NCI-H2107 treated with DMSO at 0.1 percent for 48 hours (cell line): ENCODE data around the gene ERAP2.
A peak's percentile ranks its signal among the peaks of the same experiment; 100 is the strongest.
"Not testable (repeated sequence)": the region's sequence is repeated elsewhere in the genome, so short reads cannot be mapped to it uniquely, and the experiment has no call there.

ENCODE experiments used
- DNase-seq: peaks from one replicate; lab custom pipeline; 2025; ENCODE audit not compliant: unreplicated experiment; lab: John Stamatoyannopoulos, UW

ERAP2 gene

DNA sequence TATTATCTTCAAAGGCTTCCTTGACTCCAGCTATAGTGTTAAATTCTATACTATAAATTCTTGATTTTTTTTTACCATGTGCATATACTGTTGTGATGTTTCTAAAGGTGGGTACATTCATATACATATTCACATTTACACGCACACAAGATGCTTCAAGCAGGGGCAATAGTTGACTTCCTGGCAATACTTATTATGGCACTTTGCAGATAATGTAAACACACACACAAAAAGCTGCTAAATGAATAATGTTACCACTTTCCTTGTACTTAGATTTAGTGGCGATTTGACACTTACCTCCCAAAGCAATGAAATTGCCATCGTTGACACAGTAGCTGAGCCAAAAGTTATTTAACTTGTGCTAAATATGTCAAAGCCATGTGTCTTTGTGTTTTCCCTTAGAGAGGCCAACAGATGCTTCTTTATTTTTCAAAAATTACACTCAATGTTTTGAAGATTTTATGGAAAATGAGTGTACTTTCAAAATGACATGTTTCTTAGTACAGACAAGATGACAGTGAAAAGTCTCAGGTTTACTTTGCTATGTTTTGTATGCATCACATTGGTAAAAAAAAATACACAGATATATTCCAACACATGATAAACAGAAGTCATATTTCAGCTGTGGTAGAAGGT is 12.2 kb upstream of the ERAP2 start:
- DNase-seq, result no peak

DNA sequence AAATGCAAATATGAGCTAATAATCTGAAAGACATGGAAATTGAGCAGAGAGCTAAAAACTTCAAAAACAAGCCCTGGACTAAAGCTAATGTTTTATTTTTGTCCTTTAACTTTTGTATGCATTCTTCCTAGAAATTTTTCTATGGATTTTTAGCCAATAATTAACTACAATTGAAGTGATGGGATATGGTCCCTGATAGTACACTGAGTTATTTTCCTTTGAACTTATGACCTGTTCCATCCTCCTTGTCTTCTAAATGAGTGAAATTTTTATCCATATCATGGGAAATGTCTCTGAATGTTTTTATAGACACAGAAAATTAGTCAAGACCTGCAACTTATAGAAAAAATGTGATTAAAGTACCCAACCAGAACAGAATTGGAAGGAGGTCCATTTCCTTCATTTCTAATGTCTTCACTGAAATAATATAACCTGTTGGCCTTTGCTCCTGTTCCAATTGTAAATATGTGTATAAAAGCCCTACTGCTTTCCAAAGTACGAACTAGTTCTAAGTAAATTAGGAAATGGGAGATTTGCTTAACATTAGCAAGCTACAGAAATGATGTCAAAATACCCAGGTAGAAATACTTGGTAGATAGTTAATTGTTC is 11.3 kb upstream of the ERAP2 start:
- DNase-seq, result no peak

DNA sequence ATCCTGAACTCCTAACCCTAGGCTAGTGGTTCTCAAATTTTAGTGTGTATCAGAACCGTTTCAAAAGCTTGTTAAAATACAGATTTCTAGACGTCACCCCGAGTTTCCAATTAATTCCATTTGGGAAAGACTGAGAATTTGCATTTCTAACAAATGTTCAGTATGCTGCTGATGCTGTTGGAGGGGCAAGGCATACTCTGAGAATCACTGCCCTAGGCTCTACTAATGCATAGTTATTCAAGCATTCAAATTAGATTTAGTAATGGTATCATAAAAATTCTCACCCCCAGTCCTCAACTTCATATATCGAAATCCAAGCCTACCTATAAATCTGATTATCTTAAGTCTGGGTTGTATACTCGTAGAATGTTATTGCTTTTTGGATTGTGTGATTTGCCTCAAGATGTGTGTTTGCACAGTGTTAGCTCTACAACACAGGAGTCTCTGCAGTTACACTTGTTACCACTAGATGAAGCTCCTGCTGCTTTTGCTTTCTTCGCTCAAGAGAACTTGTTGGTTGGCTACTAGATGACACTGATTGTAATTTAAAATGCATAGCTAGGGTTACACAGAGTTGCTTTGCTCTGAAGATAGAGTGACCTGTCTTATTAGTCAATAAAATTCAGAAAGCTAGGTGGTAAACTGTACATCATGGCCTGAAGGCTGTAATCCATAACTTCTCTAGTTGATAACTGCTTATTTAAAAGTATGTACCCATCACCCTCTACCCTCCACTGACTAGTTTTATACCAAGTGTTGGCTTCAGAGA is 7.5 kb upstream of the ERAP2 start:
- peak; percentile 33 for DNase-seq

DNA sequence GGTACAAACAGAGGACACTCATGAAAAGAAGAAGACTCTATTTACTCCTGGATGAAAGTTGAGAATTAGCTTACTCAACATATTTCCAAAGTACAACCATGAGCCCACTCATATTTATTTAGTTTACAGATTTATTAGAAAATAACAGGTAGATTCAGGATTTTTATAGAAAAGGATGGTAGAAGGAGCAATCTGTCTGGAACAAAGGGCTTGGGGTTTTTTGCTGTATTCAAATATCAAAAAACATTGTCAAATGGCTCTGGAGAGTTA is 7.0 kb upstream of the ERAP2 start:
- no peak for DNase-seq

DNA sequence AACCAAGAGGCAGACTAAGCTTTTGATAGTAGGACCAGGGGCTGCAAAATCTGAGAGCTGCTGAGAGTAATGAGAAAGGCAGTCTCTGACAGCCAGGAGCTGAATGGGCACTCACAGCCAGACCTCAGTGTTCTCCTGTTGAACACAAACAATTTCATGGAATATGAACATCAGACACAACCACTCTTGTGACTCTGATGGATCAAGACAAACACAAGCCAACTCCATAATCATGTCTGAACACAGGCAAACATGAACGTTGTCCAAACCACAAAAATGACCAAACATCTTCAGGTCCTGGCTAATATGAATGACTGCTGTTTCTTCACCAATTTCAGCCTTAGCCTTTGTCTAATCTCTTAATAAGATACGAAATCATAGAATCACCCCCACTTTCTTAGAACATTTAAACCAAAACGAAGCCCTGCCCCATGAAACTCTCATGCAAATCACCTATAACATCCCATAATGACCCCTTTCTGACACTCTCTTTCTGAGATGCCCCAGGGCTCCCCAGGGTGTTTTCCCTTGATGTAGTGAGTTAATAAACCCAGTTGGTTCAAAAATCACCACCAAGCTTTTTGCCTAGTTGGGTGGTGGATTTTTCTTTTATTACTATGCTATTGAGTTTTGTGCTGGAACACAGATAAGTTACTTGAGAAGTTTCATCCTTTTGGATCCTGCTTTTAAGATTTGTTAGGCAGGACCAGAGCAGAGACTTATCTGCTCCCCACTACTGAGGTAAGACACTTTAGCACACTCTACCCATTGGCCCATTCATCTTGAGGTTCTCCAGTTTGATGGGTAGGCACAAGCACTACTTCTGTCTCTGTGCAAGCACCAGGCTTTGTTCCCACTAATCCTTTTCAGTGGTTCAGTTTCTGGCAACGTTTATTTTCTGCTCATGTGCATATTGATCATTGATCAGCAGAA is 5.9 kb upstream of the ERAP2 start:
- no peak for DNase-seq

DNA sequence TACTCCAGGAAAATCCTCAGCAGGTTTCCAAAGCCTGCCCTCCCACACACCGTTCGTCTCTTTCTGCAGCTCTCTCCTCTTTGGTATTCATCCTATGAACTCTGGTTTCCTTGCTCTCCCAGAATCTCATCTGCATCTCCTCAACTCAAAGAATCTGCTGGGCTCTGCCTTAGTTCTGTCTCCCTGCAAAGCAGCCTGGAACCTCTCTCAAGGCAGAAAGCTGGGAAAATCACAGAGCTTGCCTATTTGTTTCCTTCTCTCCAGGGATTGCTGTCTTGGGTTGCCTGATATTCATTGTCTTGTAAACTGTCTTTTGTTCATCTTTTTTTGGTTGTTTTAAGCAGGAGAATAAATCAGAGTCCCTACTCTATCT is 5.3 kb upstream of the ERAP2 start:
- no peak for DNase-seq

DNA sequence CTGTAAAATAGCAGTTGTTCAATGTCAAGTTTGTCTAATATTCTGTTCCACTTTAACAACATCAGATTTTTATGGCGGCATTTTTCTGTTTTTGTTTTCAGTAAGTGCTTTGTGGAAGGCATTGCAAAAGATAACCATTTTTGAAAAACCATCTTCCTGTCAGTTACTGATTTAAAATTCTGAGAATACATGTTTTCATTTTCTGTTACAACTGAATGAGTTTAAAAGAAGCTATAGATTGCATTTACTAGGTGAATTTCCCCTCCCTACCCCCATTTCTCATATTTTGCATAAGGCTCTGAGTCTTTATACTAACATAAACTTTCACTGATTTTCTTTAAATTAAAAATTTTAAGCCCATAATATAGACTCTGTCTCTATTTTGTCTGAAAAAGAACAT is 4.6 kb upstream of the ERAP2 start:
- no peak for DNase-seq

DNA sequence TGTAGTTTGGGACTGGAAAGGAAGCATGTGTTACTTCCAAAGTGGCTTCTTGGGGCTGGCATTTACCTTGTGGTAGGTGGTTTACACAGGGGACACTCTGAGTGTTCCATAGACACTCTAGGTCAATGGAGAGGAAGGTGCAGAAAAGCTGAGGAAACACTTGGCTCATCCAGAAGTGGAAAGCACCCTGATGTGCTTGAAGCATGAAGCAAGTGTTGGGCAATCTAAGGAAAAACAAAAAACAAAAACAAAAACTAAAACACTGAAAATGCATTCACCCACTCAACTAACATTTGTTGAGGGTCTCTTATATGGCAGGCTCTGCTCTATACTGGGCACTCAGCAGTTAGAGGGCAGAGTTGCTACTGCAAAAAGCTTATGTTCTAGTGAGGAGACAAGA is 2.9 kb upstream of the ERAP2 start:
- DNase-seq, result no peak

DNA sequence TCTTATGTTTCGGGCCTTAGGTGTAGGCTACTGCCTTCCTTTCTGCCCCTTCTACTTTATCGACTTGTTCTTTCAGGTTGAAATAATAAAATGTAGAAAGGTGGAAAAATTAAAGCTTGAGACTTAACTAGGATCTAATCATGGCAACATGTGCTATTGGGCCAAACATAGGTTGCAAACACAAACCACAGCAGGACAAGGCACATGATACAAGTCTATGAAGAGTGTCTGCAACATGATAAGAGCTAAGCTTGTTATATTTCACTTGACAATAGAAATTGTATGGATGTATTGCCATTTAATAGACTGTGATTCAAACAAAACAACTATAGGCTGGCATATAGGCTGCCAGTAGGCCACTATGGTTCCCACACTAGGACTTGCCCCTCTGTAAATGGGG is 1.7 kb upstream of the ERAP2 start:
- DNase-seq, result no peak

DNA sequence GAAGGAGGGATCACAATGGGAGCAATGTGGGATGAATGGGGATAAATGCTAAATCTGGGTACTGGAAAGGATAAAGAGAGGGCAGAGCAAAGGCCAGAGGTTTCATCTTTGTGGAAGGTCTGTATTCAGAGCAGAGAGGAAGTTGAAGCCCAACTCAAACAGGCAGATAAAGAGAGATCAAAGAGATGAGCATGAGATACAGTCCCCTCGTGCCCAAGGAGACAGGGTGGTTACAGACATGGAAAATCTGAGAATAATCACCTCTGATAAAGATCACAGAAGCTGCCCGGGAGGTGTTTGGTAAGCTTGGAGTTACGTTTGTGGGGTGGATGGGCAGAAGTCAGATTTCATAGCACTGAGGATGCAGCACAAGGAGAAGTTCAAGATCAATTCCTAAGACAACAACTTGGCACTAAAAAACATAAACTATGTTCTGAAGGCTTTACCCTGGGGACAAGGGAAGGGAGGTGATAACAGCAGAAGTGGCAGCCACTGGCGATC is 459 bp upstream of the ERAP2 start:
- no peak for DNase-seq

DNA sequence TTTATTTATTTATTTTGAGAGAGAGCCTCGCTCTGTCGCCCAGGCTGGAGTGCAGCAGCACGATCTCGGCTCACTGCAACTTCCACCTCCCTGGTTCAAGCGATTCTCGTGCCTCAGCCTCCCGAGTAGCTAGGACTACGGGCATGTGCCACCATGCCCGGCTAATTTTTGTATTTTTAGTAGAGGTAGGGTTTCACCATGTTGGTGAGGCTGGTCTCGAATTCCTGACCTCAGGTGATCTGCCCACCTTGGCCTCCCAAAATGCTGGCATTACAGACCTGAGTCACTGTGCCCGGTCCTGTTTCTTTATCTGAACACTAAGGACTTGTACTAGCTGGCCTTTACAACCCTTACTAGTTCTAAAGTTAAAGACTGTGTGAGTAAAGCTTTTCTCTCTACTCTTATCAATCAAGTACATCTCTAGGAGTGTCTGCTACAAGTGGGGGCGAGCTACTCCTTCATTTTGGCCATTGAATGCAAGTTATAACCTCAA is 723 bp downstream of the ERAP2 start:
- DNase-seq, result not testable (repeated sequence)

DNA sequence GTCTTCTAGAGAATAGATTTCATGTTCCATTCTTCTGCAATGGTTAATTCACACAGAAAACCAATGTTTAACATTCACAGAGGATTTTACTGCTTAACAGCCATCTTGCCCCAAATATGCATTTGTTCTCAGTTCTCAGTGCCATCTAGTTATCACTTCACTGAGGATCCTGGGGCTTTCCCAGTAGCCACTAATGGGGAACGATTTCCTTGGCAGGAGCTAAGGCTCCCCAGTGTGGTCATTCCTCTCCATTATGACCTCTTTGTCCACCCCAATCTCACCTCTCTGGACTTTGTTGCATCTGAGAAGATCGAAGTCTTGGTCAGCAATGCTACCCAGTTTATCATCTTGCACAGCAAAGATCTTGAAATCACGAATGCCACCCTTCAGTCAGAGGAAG is 3.4 kb downstream of the ERAP2 start:
- no peak for DNase-seq

DNA sequence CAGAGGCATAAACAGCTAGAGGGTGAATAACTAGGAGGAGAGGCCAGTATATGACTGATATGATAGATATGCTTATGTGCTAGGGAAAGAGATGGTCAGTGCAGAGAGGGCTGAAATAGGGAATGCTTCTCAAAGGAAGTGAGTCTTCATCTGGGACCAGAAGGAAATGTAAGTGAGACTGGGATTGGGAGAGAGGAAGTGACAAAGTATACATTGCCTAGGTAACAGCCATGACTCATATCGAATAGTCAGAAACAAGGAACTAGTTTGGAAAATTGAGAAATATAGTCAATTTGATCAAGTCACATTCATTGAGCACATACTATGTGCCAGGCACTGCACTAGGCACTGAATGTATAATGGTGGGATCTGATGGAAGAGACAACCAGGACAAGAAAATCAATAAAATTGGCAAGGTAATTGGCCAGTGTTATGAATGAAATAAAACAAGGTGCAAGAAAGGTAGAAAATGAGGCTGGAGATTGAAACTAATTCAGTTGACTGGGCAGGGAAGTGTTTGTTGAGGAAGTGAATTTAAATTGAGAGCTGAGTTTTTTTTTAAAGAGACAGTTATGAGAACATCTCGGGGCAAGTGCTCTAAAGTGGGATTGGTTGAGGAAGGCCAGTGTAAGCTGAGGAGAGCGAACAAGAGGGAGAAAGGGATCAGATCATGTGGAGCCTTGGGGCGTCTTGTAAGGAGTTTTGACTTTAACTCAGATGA is 4.3 kb downstream of the ERAP2 start:
- no peak for DNase-seq

DNA sequence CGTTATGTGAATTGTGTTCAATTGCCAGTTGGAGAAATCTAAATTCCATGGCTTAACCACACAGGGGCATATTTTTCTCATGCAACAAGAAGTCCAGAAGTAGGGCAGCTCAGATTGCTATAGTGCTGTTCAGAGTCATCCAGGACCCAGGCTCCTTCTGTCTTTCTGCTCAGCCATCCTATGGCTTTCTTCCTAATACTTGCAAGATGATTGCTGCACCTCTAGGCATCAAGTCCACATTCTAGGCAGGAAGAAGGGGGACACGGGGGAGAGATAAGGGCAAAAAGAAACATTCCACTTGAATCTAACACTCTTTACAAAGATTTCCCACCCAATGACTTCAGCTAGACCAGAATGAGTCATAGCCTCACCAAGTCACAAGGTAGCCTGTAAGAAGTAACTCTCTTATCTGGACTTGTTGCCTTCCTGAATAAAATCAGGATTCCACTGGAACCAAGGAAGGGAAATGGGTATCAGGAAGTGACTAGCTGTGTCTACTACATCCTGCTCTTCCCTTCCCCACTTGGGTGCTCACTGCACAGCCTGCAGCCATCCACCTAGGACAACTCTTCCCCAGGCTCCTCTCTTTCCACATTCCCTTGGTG is 5.3 kb downstream of the ERAP2 start:
- no peak for DNase-seq

DNA sequence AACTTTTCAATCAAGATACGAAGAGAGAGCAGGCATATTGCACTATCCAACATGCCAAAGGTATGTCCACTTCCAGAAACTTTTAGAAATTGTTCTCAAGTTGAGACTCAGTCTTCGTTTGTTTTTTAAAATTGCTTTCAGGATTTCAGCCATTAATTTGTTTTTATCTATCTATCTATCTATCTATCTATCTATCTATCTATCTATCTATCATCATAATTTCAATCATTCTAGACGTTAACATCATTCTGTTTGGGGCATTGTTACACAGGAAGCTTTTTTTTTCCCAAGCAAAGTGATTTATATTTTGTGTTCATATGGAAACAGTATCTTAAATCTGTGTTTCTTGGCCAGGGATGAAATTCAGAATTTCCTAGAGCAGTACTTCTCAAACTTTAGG is 7.6 kb downstream of the ERAP2 start:
- DNase-seq, result no peak

DNA sequence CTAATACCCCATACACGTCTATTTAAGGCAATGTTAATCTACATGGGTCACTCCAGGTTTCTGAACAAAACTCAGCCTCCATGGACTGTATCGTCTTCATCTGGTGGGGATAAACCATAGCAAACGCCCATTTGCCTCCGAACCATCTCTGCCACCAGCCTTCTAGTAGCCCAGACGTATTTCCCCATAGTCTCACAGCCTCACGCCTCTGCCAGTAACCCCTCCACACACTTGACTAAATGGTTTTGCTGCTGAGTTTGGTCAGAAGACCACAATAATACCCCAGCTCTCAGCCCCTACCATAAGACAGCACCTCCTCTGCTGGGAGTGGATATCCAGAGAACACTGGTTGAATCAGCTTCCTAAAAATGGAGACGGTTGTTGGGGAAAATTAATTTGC is 8.7 kb downstream of the ERAP2 start:
- DNase-seq, result no peak

DNA sequence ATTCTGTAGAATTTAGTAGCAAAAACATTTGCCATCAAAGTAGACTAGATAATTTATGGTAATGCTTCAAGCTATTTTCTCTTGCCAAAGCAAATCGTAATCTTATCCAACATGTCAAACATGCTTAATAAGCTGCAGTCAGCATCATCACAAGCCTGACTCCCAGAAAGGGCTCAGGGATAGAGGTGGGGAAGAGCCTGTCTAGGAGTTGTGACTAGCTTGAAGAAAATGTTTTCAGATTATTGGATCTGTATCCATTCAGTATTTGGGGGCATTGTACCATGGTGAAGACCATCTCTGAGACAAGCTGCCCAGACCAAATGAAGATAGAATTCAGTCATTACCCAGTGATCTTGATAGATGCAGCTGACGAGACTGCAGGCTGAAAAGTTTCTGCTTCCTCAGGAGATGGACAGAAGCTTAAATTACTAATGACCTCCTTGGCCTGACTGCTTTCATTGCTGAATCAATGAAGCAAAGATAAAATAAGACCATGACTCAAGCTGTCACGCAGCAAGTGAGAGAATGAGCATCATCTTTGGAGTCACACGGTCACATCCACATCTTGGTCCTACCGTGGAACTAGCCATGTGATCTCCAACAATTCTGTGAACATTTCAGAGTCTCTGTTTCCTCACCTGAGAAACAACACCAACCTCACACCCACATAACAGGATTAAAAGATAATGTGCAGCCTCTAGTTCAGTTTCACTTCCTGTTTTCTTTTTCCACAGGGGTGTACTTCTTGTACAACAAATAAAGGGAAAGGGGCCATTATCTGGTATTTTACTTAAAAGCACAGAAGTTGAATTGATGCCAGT is 9.4 kb downstream of the ERAP2 start:
- no peak for DNase-seq

DNA sequence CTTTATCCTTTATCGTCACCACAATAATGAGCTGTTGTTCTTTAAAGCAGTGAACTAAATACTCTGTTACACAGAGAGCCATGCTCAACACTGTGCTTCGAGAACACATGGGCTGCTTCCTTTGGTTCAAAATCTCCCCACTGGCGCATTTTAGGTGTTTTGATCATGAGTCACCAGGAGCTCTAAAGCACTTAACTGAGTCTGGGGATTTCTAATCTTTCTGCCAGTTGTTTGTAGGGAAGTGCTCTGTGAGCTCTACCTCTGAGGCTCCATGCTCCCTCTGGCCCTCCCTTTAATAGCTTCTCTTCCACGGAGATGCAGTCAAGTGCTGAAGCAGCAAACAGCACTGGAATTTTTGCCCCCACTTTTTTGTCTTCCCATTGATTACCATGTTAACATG is 17.0 kb downstream of the ERAP2 start:
- no peak for DNase-seq

DNA sequence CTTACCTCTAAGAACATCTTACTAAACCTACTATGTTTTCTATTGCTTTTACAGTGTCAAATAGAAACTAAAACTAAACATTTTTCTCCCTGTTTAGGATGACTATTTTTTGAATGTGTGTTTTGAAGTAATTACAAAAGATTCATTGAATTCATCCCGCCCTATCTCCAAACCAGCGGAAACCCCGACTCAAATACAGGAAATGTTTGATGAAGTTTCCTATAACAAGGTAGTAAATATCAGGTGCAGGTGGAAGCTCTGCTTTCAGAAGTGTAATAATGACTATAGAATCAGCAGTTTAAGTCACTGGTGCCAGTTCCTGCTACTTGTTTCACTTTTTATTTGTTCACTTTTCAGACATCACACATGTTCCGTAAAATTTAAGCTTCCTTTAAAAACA is 20.0 kb downstream of the ERAP2 start:
- DNase-seq, result no peak

DNA sequence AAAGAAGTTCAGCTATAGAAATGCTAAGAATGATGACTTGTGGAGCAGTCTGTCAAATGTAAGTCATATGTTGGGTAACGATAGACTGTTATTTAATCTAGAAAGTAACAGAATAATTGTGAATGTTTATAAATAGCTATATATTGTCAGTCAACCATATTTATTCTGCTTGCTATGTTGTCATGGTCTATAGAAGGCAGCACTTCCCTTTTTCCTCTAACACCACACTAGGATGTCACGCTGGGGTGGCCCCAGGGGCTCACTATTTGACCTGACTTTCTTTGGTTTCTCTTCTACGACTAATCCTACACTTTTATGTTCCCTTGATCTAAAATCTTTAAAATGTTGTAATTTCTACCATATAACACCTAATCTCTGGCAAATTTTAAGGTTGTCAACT is 20.5 kb downstream of the ERAP2 start:
- no peak for DNase-seq
